Effector memory CD8-positive, alpha-beta T cell (primary cell): ENCODE results near the gene BARX1.
A peak's percentile ranks its signal among the peaks of the same experiment; 100 is the strongest.

Experiments used
- ATAC-seq: fragments of 150-1000 bp; cut with Tn5 transposase; replicated peaks from 2 replicates; pipeline ENCODE4 v1.10.0; 2021; ENCODE audit warnings: mild to moderate bottlenecking, moderate library complexity
- DNase-seq, 3 experiments: peaks; one replicate each; pipeline ENCODE4 v3.0.0; 2021
- H3K27ac Mint-ChIP-seq, 2 donors: one replicate each; pipeline ENCODE4 v1.8.0; 2022; ENCODE audit warnings: mild to moderate bottlenecking in 2 of 2, mixed read lengths in 2 of 2, moderate library complexity in 2 of 2
- H3K27me3 Mint-ChIP-seq, 2 donors: one replicate each; pipeline ENCODE4 v1.8.0; 2022; ENCODE audit warnings: mixed read lengths in 2 of 2
- H3K36me3 Mint-ChIP-seq: one replicate; pipeline ENCODE4 v1.8.0; 2022; ENCODE audit warnings: mild to moderate bottlenecking, moderate library complexity, mixed read lengths; ENCODE audit not compliant: insufficient read depth
- H3K4me1 Mint-ChIP-seq, 2 donors: one replicate each; pipeline ENCODE4 v1.8.0; 2022; ENCODE audit warnings: low read depth in 2 of 2, mixed read lengths in 2 of 2
- H3K4me3 Mint-ChIP-seq, 2 donors: one replicate each; pipeline ENCODE4 v1.8.0; 2022; ENCODE audit warnings: mild to moderate bottlenecking in 2 of 2, mixed read lengths in 2 of 2, moderate library complexity in 2 of 2
- H3K9me3 Mint-ChIP-seq, 2 donors: one replicate each; pipeline ENCODE4 v1.8.0; 2022; ENCODE audit warnings: mixed read lengths in 2 of 2

The BARX1 gene

GRCh38 chr9:93952784-93953495 lies 2.2 kb downstream of the BARX1 start:
- H3K4me1 Mint-ChIP-seq = peaks cover 21 to 41% of the 10 kb centered on the region in 2 donors
- ATAC-seq (no peak), DNase-seq (no peak)
- H3K4me3 Mint-ChIP-seq = peak overlapping the region; percentile 77 to 85
- no peak overlapping the region for H3K27ac Mint-ChIP-seq
- H3K27me3 Mint-ChIP-seq = peaks cover 77 to 94% of the 10 kb centered on the region in 2 donors
- H3K9me3 Mint-ChIP-seq = no peaks in the 10 kb centered on the region
- no peaks in the 10 kb centered on the region for H3K36me3 Mint-ChIP-seq

GRCh38 chr9:93952119-93952783 lies 2.9 kb downstream of the BARX1 start:
- H3K27me3 Mint-ChIP-seq = peaks cover 75 to 94% of the 10 kb centered on the region in 2 donors
- no peak overlapping the region for H3K27ac Mint-ChIP-seq
- no peak for DNase-seq
- no peaks in the 10 kb centered on the region for H3K36me3 Mint-ChIP-seq
- no peak for ATAC-seq
- H3K4me3 Mint-ChIP-seq = peak overlapping the region; percentile 77 to 85
- H3K9me3 Mint-ChIP-seq = no peaks in the 10 kb centered on the region
- H3K4me1 Mint-ChIP-seq = peaks cover 21 to 41% of the 10 kb centered on the region in 2 donors

- H3K36me3 Mint-ChIP-seq = no peaks in the 10 kb centered on the region
- peaks cover 21 to 41% of the 10 kb centered on the region in 2 donors for H3K4me1 Mint-ChIP-seq
- no peaks in the 10 kb centered on the region for H3K9me3 Mint-ChIP-seq
- ATAC-seq (peak; percentile 43), DNase-seq (no peak)
- H3K27me3 Mint-ChIP-seq = peaks cover 77 to 94% of the 10 kb centered on the region in 2 donors
- H3K4me3 Mint-ChIP-seq = peak overlapping the region; percentile 77 to 85
- H3K27ac Mint-ChIP-seq = no peak overlapping the region
Measured at GRCh38 chr9:93951655-93952118, 3.5 kb downstream of the BARX1 start.

GRCh38 chr9:93950619-93951601 lies 4.2 kb downstream of the BARX1 start:
- DNase-seq = no peak
- peak overlapping the region; percentile 77 to 85 for H3K4me3 Mint-ChIP-seq
- H3K36me3 Mint-ChIP-seq = no peaks in the 10 kb centered on the region
- no peak for ATAC-seq
- peaks cover 25 to 42% of the 10 kb centered on the region in 2 donors for H3K4me1 Mint-ChIP-seq
- no peak overlapping the region for H3K27ac Mint-ChIP-seq
- H3K9me3 Mint-ChIP-seq = no peaks in the 10 kb centered on the region
- H3K27me3 Mint-ChIP-seq = peaks cover 78 to 94% of the 10 kb centered on the region in 2 donors

GRCh38 chr9:93949694-93950449 lies 5.3 kb downstream of the BARX1 start:
- DNase-seq = no peak
- Mint-ChIP-seq H3K27ac (no peak overlapping the region), H3K4me3 (peak overlapping the region; percentile 58 to 77), H3K9me3 (no peaks in the 10 kb centered on the region), H3K4me1 (peaks cover 28 to 45% of the 10 kb centered on the region in 2 donors), H3K36me3 (no peaks in the 10 kb centered on the region), H3K27me3 (peaks cover 81 to 95% of the 10 kb centered on the region in 2 donors)
- ATAC-seq = no peak

GRCh38 chr9:93949073-93949693 lies 6.0 kb downstream of the BARX1 start:
- Mint-ChIP-seq H3K27ac (no peak overlapping the region), H3K27me3 (peaks cover 85 to 100% of the 10 kb centered on the region in 2 donors), H3K9me3 (no peaks in the 10 kb centered on the region), H3K4me3 (no peak overlapping the region), H3K4me1 (peaks cover 28 to 46% of the 10 kb centered on the region in 2 donors), H3K36me3 (no peaks in the 10 kb centered on the region)
- ATAC-seq = no peak
- DNase-seq = no peak

- Mint-ChIP-seq H3K27me3 (peaks cover 85 to 100% of the 10 kb centered on the region in 2 donors), H3K4me1 (peaks cover 24 to 41% of the 10 kb centered on the region in 2 donors), H3K36me3 (no peaks in the 10 kb centered on the region), H3K4me3 (no peak overlapping the region), H3K27ac (no peak overlapping the region), H3K9me3 (no peaks in the 10 kb centered on the region)
- no peak for DNase-seq
- no peak for ATAC-seq
Measured at GRCh38 chr9:93948441-93949072, 6.6 kb downstream of the BARX1 start.

- Mint-ChIP-seq H3K4me1 (peaks cover 25 to 38% of the 10 kb centered on the region in 2 donors), H3K9me3 (no peaks in the 10 kb centered on the region), H3K36me3 (no peaks in the 10 kb centered on the region), H3K4me3 (no peak overlapping the region), H3K27me3 (peaks cover 88 to 100% of the 10 kb centered on the region in 2 donors), H3K27ac (no peak overlapping the region)
- ATAC-seq (no peak), DNase-seq (no peak)
Measured at GRCh38 chr9:93947409-93948070, 7.6 kb downstream of the BARX1 start.

GRCh38 chr9:93946338-93946712 lies 8.8 kb downstream of the BARX1 start:
- H3K27me3 Mint-ChIP-seq = peaks cover 88 to 100% of the 10 kb centered on the region in 2 donors
- H3K27ac Mint-ChIP-seq = no peak overlapping the region
- no peaks in the 10 kb centered on the region for H3K9me3 Mint-ChIP-seq
- ATAC-seq (no peak), DNase-seq (no peak)
- no peaks in the 10 kb centered on the region for H3K36me3 Mint-ChIP-seq
- peaks cover 25 to 32% of the 10 kb centered on the region in 2 donors for H3K4me1 Mint-ChIP-seq
- peak overlapping the region in 1 of 2 donors; percentile 7 for H3K4me3 Mint-ChIP-seq

- ATAC-seq (no peak), DNase-seq (no peak)
- Mint-ChIP-seq H3K4me1 (peaks cover 18 to 26% of the 10 kb centered on the region in 2 donors), H3K27me3 (peaks cover 89 to 100% of the 10 kb centered on the region in 2 donors), H3K36me3 (no peaks in the 10 kb centered on the region), H3K27ac (no peak overlapping the region), H3K9me3 (no peaks in the 10 kb centered on the region), H3K4me3 (peak overlapping the region; percentile 7 to 51)
Measured at GRCh38 chr9:93945400-93946337, 9.5 kb downstream of the BARX1 start.

- Mint-ChIP-seq H3K4me3 (no peak overlapping the region), H3K27me3 (peaks cover 81 to 92% of the 10 kb centered on the region in 2 donors), H3K4me1 (peaks cover 14 to 17% of the 10 kb centered on the region in 2 donors), H3K27ac (no peak overlapping the region), H3K9me3 (no peaks in the 10 kb centered on the region), H3K36me3 (no peaks in the 10 kb centered on the region)
- DNase-seq (no peak), ATAC-seq (no peak)
Measured at GRCh38 chr9:93944011-93944410, 11.1 kb downstream of the BARX1 start.
